GM12892 (cell line): ENCODE measurements around the gene CD33.

ENCODE experiments used
- POLR2A ChIP-seq: IDR thresholded peaks from 2 replicates; pipeline ENCODE4 v1.6.1; 2011; ENCODE audit warnings: low read depth, low read length, control low read depth
- TAF1 ChIP-seq: IDR thresholded peaks from 2 replicates; pipeline ENCODE4 v1.6.1; 2011; ENCODE audit warnings: low read depth, mild to moderate bottlenecking, control low read depth, low read length, borderline replicate concordance

DNA sequence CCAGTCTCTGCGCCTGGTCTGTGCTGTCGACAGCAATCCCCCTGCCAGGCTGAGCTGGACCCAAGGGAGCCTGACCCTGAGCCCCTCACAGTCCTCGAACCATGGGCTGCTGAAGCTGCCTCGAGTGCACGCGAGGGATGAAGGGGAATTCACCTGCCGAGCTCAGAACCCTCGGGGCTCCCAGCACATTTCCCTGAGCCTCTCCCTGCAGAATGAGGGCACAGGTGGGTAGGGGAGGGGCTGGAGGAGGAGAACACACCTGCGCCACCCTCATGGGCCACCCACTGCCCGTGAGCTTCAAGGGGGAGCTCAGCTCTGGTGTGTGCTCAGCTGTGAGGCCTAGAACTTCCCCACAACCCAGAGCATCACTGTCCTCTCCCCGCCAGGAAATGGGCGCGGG lies 38.6 kb upstream of the CD33 start:
- TF ChIP-seq POLR2A (no peak), TAF1 (no peak)
